ENCODE measurements around the gene SCFD2. TPM values are rescaled to one million over a fixed set of nuclear protein-coding genes. Genes with fewer than 3 reads are reported as not detected.

Gene SCFD2
- total and polyA plus RNA-seq, 10 of the 15 experiments (the other 5 are each of a cell fraction or from before 2014, with no cell fraction given) = 4.8 to 37.6 (median 24.9) TPM

- BruUV-seq (replicated peaks) = no TSS peak
- H3K27ac ChIP-seq (ENCODE audit: control insufficient read depth, insufficient read depth) = no peak overlapping the region
- H2AFZ ChIP-seq (ENCODE audit: control insufficient read depth, low read depth, low read length) = no peak overlapping the region
- intact Hi-C loops (cut with micrococcal nuclease; ENCODE audit: unreplicated experiment) = no loop called here
- FAIRE-seq (no peak), DNase-seq (ENCODE audit: low read depth, low spot score) (no peak), ATAC-seq (no peak)
- H3K4me1 ChIP-seq (ENCODE audit: control insufficient read depth, insufficient read depth, low read length) = no peaks in the 10 kb centered on the region
- ChIA-PET RAD21 (ENCODE audit: unreplicated experiment) (no interaction called here), CTCF (no interaction called here), SMC1A (ENCODE audit: uncharacterized antibody, unreplicated experiment) (no interaction called here), POLR2A (no interaction called here)
- no peak overlapping the region for H3K4me3 ChIP-seq
- H3K9me3 ChIP-seq (replicated peaks; ENCODE audit: control insufficient read depth, insufficient read depth, low read length) = no peaks in the 10 kb centered on the region
- no peaks in the 10 kb centered on the region; a peak in 1 of 4 replicates for H3K36me3 ChIP-seq (ENCODE audit: control insufficient read depth in 2 of 2, insufficient read depth in 2 of 2, low read length in 1 of 2)
- H4K20me1 ChIP-seq (ENCODE audit: control insufficient read depth, insufficient read depth) = no peaks in the 10 kb centered on the region
- no peak overlapping the region for H3K4me2 ChIP-seq (ENCODE audit: control insufficient read depth, insufficient read depth)
- no peak for TF ChIP-seq SMC3 (IDR thresholded peaks at IDR 0.05; ENCODE audit: borderline replicate concordance, low read length)
- no peak for TF ChIP-seq NFXL1 (IDR thresholded peaks at IDR 0.05; ENCODE audit: borderline replicate concordance)
- no peak for TF ChIP-seq FOXK2 (IDR thresholded peaks at IDR 0.05)
- TF ChIP-seq EP300 (IDR thresholded peaks at IDR 0.05; ENCODE audit: borderline replicate concordance in 1 of 2, control insufficient read depth in 1 of 2, low read depth in 2 of 2, low read length in 2 of 2) = no peak
- TF ChIP-seq TARDBP (IDR thresholded peaks at IDR 0.05; ENCODE audit: borderline replicate concordance) = no peak
- TF ChIP-seq ATF3 (IDR thresholded peaks at IDR 0.05; ENCODE audit: borderline replicate concordance, extremely low read depth, low read depth, low read length) = no peak
- no peak for TF ChIP-seq CBX5 (IDR thresholded peaks at IDR 0.05; ENCODE audit: low read depth)
- no peak for TF ChIP-seq SPI1 (IDR thresholded peaks at IDR 0.05; ENCODE audit: borderline replicate concordance, insufficient read depth, low read depth, low read length)
- TF ChIP-seq, protein P1, sequence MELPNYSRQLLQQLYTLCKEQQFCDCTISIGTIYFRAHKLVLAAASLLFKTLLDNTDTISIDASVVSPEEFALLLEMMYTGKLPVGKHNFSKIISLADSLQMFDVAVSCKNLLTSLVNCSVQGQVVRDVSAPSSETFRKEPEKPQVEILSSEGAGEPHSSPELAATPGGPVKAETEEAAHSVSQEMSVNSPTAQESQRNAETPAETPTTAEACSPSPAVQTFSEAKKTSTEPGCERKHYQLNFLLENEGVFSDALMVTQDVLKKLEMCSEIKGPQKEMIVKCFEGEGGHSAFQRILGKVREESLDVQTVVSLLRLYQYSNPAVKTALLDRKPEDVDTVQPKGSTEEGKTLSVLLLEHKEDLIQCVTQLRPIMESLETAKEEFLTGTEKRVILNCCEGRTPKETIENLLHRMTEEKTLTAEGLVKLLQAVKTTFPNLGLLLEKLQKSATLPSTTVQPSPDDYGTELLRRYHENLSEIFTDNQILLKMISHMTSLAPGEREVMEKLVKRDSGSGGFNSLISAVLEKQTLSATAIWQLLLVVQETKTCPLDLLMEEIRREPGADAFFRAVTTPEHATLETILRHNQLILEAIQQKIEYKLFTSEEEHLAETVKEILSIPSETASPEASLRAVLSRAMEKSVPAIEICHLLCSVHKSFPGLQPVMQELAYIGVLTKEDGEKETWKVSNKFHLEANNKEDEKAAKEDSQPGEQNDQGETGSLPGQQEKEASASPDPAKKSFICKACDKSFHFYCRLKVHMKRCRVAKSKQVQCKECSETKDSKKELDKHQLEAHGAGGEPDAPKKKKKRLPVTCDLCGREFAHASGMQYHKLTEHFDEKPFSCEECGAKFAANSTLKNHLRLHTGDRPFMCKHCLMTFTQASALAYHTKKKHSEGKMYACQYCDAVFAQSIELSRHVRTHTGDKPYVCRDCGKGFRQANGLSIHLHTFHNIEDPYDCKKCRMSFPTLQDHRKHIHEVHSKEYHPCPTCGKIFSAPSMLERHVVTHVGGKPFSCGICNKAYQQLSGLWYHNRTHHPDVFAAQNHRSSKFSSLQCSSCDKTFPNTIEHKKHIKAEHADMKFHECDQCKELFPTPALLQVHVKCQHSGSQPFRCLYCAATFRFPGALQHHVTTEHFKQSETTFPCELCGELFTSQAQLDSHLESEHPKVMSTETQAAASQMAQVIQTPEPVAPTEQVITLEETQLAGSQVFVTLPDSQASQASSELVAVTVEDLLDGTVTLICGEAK (IDR thresholded peaks at IDR 0.05; ENCODE audit: borderline replicate concordance) = no peak
- TF ChIP-seq E4F1 (IDR thresholded peaks at IDR 0.05; ENCODE audit: borderline replicate concordance, partially characterized antibody) = no peak
- no peak for TF ChIP-seq NRF1 (conservative IDR thresholded peaks at IDR 0.05; ENCODE audit: low read depth, low read length)
- H3K27me3 ChIP-seq (replicated peaks in 1 of 2; ENCODE audit: control insufficient read depth in 2 of 2, insufficient read depth in 2 of 2, low read length in 1 of 2) = no peaks in the 10 kb centered on the region
- no peak overlapping the region for H3K9ac ChIP-seq (ENCODE audit: control insufficient read depth, insufficient read depth, low read length)
- H3K79me2 ChIP-seq (ENCODE audit: control insufficient read depth, insufficient read depth, low read length) = no peaks in the 10 kb centered on the region
- WGBS (ENCODE audit: insufficient coverage, insufficient replicate concordance, low lambda C conversion rate, missing lambda C conversion rate) = 100% methylated on average over 1 of the region's 1 CpG
- in situ Hi-C loops (cut with MboI) = no loop called here
Measured at GRCh38 chr4:53059871-53060270, 306.0 kb downstream of the SCFD2 start.
